ENCODE results near the gene RBM33.

DNA sequence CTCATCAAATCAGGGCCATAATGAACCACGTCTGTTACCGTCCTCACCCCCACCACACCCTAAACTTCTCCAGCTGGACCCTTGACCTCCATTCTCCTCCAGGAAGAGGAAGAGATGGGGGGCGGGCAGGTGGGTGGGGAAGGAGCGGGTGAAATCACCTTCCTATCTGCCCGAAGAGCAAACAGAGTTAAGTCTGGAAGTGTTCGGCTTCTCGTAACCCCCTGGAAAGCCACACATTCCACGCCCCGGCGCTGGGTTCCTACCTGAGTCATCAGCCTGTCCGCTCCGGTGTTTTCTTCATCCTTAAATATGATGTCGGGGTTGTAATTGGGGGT is 167.1 kb downstream of the RBM33 start:
- TF ChIP-seq CTCF (IDR thresholded peaks at IDR 0.05) (no peak), POLR2A (IDR thresholded peaks at IDR 0.05) (no peak)

All from thyroid gland (tissue), 4 donors.